K562 (cell line): ENCODE results near the gene EXOC7.

Source experiments
- HCFC1 ChIP-seq: IDR thresholded peaks from 2 replicates; pipeline ENCODE4 v1.6.1; 2012; ENCODE audit warnings: low read depth, low read length, improper control_type of control experiment
- HOXB6 ChIP-seq: fragments of 250-450 bp; sonication (Bioruptor Pico); IDR thresholded peaks from 2 replicates; pipeline ENCODE4 v1.5.1; 2022; ENCODE audit warnings: mild to moderate bottlenecking, borderline replicate concordance
- TCF7L2 ChIP-seq: fragments of 150-350 bp; IDR thresholded peaks from 2 replicates; pipeline ENCODE4 v1.6.1; 2016; ENCODE audit warnings: low read depth, mild to moderate bottlenecking, low read length, moderate library complexity
- TF ChIP-seq, protein P1 (sequence below), 2 experiments: fragments of 450-650 bp; IDR thresholded peaks; 2 replicates each; pipeline ENCODE4 v1.6.1; 2016
- TF ChIP-seq, protein P2 (sequence below): sonication (generic); formaldehyde crosslinking; IDR thresholded peaks from 2 replicates; pipeline ENCODE4 v1.8.1; 2023; ENCODE audit warnings: mild to moderate bottlenecking, missing genetic modification reagents

DNA sequence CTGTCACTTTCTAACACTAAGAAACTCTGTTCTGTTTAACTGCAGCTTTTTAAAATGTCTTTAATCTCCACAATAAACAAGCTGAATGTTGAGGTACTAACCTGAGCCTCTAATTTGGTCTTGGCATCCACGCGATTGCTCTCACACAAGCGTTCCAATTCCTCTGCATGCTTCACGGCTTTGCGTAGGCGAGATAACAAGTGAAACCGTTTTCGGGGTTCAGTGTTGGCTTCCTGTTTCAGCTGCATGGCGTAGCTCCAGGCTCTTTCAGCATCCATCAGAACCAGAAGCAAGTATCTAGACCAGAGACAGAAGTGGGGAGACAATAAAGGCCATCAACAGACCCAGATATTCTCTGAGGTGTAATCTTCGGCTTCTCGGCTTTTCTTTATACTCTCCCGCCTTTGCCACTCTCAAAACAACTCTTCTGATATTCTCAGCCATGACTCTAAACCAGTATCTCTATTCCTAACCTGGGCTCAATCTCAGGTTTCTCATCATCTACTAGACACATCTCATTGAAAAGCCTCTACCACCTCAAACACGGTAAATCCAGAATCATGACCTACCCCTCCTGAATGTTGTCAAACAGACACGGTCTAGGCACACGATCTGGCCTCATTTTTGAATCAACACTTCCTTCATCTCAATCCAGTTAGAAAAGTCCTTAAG lies 39.6 kb downstream of the EXOC7 start:
- TF ChIP-seq, protein P1, sequence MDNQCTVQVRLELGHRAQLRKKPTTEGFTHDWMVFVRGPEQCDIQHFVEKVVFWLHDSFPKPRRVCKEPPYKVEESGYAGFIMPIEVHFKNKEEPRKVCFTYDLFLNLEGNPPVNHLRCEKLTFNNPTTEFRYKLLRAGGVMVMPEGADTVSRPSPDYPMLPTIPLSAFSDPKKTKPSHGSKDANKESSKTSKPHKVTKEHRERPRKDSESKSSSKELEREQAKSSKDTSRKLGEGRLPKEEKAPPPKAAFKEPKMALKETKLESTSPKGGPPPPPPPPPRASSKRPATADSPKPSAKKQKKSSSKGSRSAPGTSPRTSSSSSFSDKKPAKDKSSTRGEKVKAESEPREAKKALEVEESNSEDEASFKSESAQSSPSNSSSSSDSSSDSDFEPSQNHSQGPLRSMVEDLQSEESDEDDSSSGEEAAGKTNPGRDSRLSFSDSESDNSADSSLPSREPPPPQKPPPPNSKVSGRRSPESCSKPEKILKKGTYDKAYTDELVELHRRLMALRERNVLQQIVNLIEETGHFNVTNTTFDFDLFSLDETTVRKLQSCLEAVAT (IDR thresholded peaks at IDR 0.05), result no peak
- TF ChIP-seq HOXB6 (no peak), HCFC1 (no peak), TCF7L2 (no peak)
- TF ChIP-seq, protein P2, sequence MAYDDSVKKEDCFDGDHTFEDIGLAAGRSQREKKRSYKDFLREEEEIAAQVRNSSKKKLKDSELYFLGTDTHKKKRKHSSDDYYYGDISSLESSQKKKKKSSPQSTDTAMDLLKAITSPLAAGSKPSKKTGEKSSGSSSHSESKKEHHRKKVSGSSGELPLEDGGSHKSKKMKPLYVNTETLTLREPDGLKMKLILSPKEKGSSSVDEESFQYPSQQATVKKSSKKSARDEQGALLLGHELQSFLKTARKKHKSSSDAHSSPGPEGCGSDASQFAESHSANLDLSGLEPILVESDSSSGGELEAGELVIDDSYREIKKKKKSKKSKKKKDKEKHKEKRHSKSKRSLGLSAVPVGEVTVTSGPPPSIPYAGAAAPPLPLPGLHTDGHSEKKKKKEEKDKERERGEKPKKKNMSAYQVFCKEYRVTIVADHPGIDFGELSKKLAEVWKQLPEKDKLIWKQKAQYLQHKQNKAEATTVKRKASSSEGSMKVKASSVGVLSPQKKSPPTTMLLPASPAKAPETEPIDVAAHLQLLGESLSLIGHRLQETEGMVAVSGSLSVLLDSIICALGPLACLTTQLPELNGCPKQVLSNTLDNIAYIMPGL (CRISPR knock-in tag), result no peak
